Breast epithelium (tissue), 3 donors: Measurements from ENCODE around the gene BCL2L2.

Source experiments
- POLR2A ChIP-seq: fragments of 450-650 bp; IDR thresholded peaks from one replicate; pipeline ENCODE4 v1.6.1; 2016; ENCODE audit warnings: antibody characterized with exemption, mild to moderate bottlenecking, moderate library complexity
- TF ChIP-seq, protein P1 (sequence below), 3 donors: fragments of 450-650 bp; IDR thresholded peaks; one replicate each; pipeline ENCODE4 v1.5.1; 2016 to 2017; ENCODE audit warnings: antibody characterized with exemption in 3 of 3, mild to moderate bottlenecking in 3 of 3, moderate library complexity in 3 of 3

DNA sequence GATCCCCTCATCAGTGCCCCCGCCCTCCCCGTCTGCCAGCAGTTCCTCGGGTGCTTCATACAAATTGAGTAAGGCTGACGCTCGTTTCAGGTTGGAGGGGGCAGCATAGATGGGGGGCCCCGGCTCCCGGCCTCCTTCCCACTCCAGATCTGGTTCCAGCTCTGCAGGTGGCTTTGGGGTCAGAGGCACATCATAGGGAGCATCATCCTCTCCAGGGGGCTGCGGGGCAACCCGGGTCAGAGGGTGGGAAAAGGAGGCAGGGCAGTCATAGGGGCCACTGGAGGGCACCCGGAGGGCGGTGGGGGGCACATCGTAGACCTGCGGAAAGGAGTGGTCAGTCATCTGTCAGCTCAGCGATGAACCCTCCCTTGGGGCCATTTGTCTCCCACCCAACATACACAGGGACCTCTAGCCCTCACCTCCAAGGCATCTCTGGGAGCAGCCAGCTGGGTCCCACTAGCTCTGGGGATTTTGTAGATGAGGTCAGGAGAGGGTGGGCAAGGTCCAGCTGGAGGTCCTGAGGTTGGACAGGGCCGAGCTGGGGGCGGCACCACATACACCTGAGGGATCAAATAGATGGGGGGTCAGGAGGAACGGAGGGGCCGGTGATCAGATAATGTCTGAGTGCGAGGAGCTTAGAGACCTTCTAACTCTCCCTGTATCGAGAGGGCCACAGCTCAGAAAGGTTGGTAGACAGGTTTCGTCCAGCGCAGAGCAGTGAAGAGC lies 53.3 kb downstream of the BCL2L2 start:
- TF ChIP-seq, protein P1, sequence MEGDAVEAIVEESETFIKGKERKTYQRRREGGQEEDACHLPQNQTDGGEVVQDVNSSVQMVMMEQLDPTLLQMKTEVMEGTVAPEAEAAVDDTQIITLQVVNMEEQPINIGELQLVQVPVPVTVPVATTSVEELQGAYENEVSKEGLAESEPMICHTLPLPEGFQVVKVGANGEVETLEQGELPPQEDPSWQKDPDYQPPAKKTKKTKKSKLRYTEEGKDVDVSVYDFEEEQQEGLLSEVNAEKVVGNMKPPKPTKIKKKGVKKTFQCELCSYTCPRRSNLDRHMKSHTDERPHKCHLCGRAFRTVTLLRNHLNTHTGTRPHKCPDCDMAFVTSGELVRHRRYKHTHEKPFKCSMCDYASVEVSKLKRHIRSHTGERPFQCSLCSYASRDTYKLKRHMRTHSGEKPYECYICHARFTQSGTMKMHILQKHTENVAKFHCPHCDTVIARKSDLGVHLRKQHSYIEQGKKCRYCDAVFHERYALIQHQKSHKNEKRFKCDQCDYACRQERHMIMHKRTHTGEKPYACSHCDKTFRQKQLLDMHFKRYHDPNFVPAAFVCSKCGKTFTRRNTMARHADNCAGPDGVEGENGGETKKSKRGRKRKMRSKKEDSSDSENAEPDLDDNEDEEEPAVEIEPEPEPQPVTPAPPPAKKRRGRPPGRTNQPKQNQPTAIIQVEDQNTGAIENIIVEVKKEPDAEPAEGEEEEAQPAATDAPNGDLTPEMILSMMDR (IDR thresholded peaks at IDR 0.05) = no peak
- TF ChIP-seq POLR2A = no peak
